Measurements from ENCODE around the gene CNNM4.

DNA sequence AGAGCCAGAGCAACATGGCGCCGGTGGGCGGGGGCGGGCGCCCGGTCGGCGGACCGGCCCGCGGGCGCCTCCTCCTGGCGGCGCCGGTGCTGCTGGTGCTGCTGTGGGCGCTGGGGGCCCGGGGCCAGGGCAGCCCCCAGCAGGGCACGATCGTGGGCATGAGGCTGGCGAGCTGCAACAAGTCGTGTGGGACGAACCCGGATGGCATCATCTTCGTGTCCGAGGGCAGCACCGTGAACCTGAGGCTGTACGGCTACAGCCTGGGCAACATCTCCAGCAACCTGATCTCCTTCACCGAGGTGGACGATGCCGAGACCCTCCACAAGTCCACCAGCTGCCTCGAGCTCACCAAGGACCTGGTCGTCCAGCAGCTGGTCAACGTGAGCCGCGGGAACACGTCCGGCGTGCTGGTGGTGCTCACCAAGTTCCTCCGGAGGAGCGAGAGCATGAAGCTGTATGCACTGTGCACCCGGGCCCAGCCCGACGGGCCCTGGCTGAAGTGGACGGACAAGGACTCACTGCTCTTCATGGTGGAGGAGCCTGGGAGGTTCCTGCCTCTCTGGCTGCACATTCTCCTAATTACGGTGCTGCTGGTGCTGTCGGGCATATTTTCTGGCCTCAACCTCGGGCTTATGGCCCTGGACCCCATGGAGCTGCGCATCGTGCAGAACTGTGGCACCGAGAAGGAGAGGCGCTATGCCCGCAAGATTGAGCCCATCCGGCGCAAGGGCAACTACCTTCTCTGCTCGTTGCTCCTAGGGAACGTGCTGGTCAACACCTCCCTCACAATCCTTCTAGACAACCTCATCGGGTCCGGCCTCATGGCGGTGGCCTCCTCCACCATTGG is 507 bp downstream of the CNNM4 start:
- TF ChIP-seq, protein P1, sequence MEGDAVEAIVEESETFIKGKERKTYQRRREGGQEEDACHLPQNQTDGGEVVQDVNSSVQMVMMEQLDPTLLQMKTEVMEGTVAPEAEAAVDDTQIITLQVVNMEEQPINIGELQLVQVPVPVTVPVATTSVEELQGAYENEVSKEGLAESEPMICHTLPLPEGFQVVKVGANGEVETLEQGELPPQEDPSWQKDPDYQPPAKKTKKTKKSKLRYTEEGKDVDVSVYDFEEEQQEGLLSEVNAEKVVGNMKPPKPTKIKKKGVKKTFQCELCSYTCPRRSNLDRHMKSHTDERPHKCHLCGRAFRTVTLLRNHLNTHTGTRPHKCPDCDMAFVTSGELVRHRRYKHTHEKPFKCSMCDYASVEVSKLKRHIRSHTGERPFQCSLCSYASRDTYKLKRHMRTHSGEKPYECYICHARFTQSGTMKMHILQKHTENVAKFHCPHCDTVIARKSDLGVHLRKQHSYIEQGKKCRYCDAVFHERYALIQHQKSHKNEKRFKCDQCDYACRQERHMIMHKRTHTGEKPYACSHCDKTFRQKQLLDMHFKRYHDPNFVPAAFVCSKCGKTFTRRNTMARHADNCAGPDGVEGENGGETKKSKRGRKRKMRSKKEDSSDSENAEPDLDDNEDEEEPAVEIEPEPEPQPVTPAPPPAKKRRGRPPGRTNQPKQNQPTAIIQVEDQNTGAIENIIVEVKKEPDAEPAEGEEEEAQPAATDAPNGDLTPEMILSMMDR (conservative IDR thresholded peaks at IDR 0.05; ENCODE audit: low read length): peak; percentile 53; the same call in 1 of the 2 replicates
- TF ChIP-seq EZH2phosphoT487 (IDR thresholded peaks at IDR 0.05; ENCODE audit: borderline replicate concordance): no peak

All from Loucy (cell line).